IMR-90 (cell line): ENCODE measurements around the gene PFDN1. TPM values are rescaled to one million over a fixed set of nuclear protein-coding genes. Genes with fewer than 3 reads are reported as not detected.

Experiments
- ATAC-seq: fragments of 200-7000 bp; cut with Tn5 transposase; 2 replicates; pipeline ENCODE4 v1.9.1; 2020; ENCODE audit warnings: low read depth, mild to moderate bottlenecking, moderate library complexity
- BruUV-seq: library from RNA; stranded (reverse); fragments of 400-500 nt; replicated peaks from 2 replicates; lab custom pipeline; 2021; lab: Mats Ljungman, UMichigan
- CTCF ChIA-PET: fragments of 300-600 bp; formaldehyde crosslinking; extraction: SDS; loops from one replicate; lab custom pipeline; 2021; ENCODE audit warnings: antibody characterized with exemption; lab: Yijun Ruan, JAX
- POLR2A ChIA-PET: fragments of 300-600 bp; sonication (Branson Sonifier 250); formaldehyde crosslinking; loops from one replicate; lab custom pipeline; 2022; ENCODE audit warnings: antibody characterized with exemption; ENCODE audit not compliant: unreplicated experiment; lab: Charles Lee
- DNase-seq: peaks from one replicate; pipeline ENCODE4 v3.0.0; 2013
- H2AFZ ChIP-seq: replicated peaks from 2 replicates; pipeline ENCODE3; 2013; ENCODE audit warnings: low read length, mild to moderate bottlenecking; ENCODE audit not compliant: poor library complexity
- H2AK5ac ChIP-seq: 2 replicates; pipeline ENCODE4 v1.6.1; 2013; ENCODE audit warnings: low read depth, low read length, inconsistent platforms
- H2AK9ac ChIP-seq: replicated peaks from 2 replicates; pipeline ENCODE3; 2013; ENCODE audit warnings: mild to moderate bottlenecking, low read depth, low read length, moderate library complexity; ENCODE audit not compliant: poor library complexity
- H2BK120ac ChIP-seq: 2 replicates; pipeline ENCODE4 v1.6.1; 2013; ENCODE audit warnings: low read depth, low read length, inconsistent platforms
- H2BK15ac ChIP-seq: 3 replicates; pipeline ENCODE4 v1.6.1; 2013; ENCODE audit warnings: low read depth, low read length, inconsistent platforms
- H2BK20ac ChIP-seq: 2 replicates; pipeline ENCODE4 v1.6.1; 2013; ENCODE audit warnings: low read depth, mild to moderate bottlenecking, inconsistent platforms, low read length, moderate library complexity
- H2BK5ac ChIP-seq: 2 replicates; pipeline ENCODE4 v1.6.1; 2013; ENCODE audit warnings: mild to moderate bottlenecking, low read depth, low read length, inconsistent platforms; ENCODE audit not compliant: poor library complexity, severe bottlenecking
- H3K14ac ChIP-seq: replicated peaks from 2 replicates; pipeline ENCODE4 v1.6.1; 2013; ENCODE audit warnings: low read depth, low read length, inconsistent platforms
- H3K18ac ChIP-seq: 2 replicates; pipeline ENCODE4 v1.6.1; 2013; ENCODE audit warnings: low read depth, low read length, control low read depth
- H3K23ac ChIP-seq: 2 replicates; pipeline ENCODE4 v1.6.1; 2013; ENCODE audit warnings: low read depth, low read length, inconsistent platforms
- H3K27ac ChIP-seq: 2 replicates; pipeline ENCODE4 v1.5.1; 2013; ENCODE audit warnings: mild to moderate bottlenecking, control low read depth, low read length; ENCODE audit not compliant: insufficient read depth
- H3K27me3 ChIP-seq: 2 replicates; pipeline ENCODE4 v1.6.1; 2013; ENCODE audit warnings: low read length; ENCODE audit not compliant: control insufficient read depth, insufficient read depth
- H3K36me3 ChIP-seq: 2 replicates; pipeline ENCODE4 v1.6.1; 2013; ENCODE audit warnings: low read length, mixed read lengths; ENCODE audit not compliant: control insufficient read depth, insufficient read depth
- H3K4ac ChIP-seq: 2 replicates; pipeline ENCODE4 v1.6.1; 2013; ENCODE audit warnings: low read depth, low read length, inconsistent platforms
- H3K4me1 ChIP-seq: 2 replicates; pipeline ENCODE4 v1.6.1; 2013; ENCODE audit warnings: low read length, mixed read lengths; ENCODE audit not compliant: control insufficient read depth, insufficient read depth
- H3K4me2 ChIP-seq: 2 replicates; pipeline ENCODE4 v1.6.1; 2013; ENCODE audit warnings: low read depth, mild to moderate bottlenecking, control low read depth, low read length, moderate library complexity
- H3K4me3 ChIP-seq: 2 replicates; pipeline ENCODE4 v1.5.1; 2013; ENCODE audit warnings: low read depth, mild to moderate bottlenecking, control low read depth, low read length, moderate library complexity; ENCODE audit not compliant: insufficient read depth
- H3K56ac ChIP-seq: 2 replicates; pipeline ENCODE4 v1.6.1; 2013; ENCODE audit warnings: low read length, inconsistent platforms; ENCODE audit not compliant: insufficient read depth; ENCODE audit errors: extremely low read depth
- H3K79me1 ChIP-seq, 2 experiments: 2 replicates each; pipeline ENCODE4 v1.6.1; 2013; ENCODE audit warnings: low read length in 2 of 2, inconsistent platforms in 1 of 2, low read depth in 1 of 2
- H3K9ac ChIP-seq: 2 replicates; pipeline ENCODE4 v1.6.1; 2013; ENCODE audit warnings: low read depth, low read length, control low read depth
- H3K9me1 ChIP-seq: 2 replicates; pipeline ENCODE4 v1.6.1; 2013; ENCODE audit warnings: low read length, inconsistent platforms; ENCODE audit not compliant: insufficient read depth
- H3K9me3 ChIP-seq: 2 replicates; pipeline ENCODE4 v1.6.1; 2013; ENCODE audit warnings: low read length; ENCODE audit not compliant: control insufficient read depth, insufficient read depth
- H4K20me1 ChIP-seq: 2 replicates; pipeline ENCODE4 v1.6.1; 2013; ENCODE audit warnings: low read length, inconsistent platforms; ENCODE audit not compliant: insufficient read depth
- H4K5ac ChIP-seq: 2 replicates; pipeline ENCODE4 v1.6.1; 2013; ENCODE audit warnings: mild to moderate bottlenecking, low read depth, low read length, control low read depth
- H4K8ac ChIP-seq, 2 experiments: 2 replicates each; pipeline ENCODE4 v1.6.1; 2013; ENCODE audit warnings: low read depth in 2 of 2, low read length in 2 of 2, control low read depth in 1 of 2, inconsistent platforms in 1 of 2
- H4K91ac ChIP-seq: 2 replicates; pipeline ENCODE4 v1.6.1; 2013; ENCODE audit warnings: low read depth, low read length, inconsistent platforms; ENCODE audit not compliant: insufficient read depth
- CEBPB ChIP-seq: IDR thresholded peaks from 2 replicates; pipeline ENCODE4 v1.6.1; 2012; ENCODE audit warnings: low read depth, low read length, improper control_type of control experiment
- CHD1 ChIP-seq: IDR thresholded peaks from 2 replicates; pipeline ENCODE4 v1.6.1; 2012; ENCODE audit warnings: low read depth, low read length, improper control_type of control experiment
- FOS ChIP-seq: fragments of 150-350 bp; IDR thresholded peaks from 2 replicates; pipeline ENCODE4 v1.6.1; 2016; ENCODE audit warnings: low read depth, low read length
- MAFK ChIP-seq: IDR thresholded peaks from 2 replicates; pipeline ENCODE4 v1.6.1; 2012; ENCODE audit warnings: low read depth, low read length, improper control_type of control experiment
- MAZ ChIP-seq: IDR thresholded peaks from 2 replicates; pipeline ENCODE4 v1.6.1; 2012; ENCODE audit warnings: low read depth, mild to moderate bottlenecking, low read length, improper control_type of control experiment, moderate library complexity, borderline replicate concordance
- MXI1 ChIP-seq: IDR thresholded peaks from 2 replicates; pipeline ENCODE4 v1.6.1; 2012; ENCODE audit warnings: low read depth, mild to moderate bottlenecking, low read length, moderate library complexity, borderline replicate concordance
- NFE2L2 ChIP-seq: fragments of 150-350 bp; IDR thresholded peaks from 2 replicates; pipeline ENCODE4 v1.6.1; 2016; ENCODE audit warnings: low read depth, mild to moderate bottlenecking, low read length
- POLR2A ChIP-seq: IDR thresholded peaks from 2 replicates; pipeline ENCODE4 v1.6.1; 2012; ENCODE audit warnings: mild to moderate bottlenecking, low read depth, low read length
- RAD21 ChIP-seq: IDR thresholded peaks from 2 replicates; pipeline ENCODE4 v1.6.1; 2012; ENCODE audit warnings: low read length, improper control_type of control experiment
- RCOR1 ChIP-seq: IDR thresholded peaks from 2 replicates; pipeline ENCODE4 v1.6.1; 2012; ENCODE audit warnings: mild to moderate bottlenecking, low read length, improper control_type of control experiment; ENCODE audit not compliant: insufficient replicate concordance
- RFX5 ChIP-seq: IDR thresholded peaks from 2 replicates; pipeline ENCODE4 v1.8.0; 2012; ENCODE audit warnings: low read depth, mild to moderate bottlenecking, low read length, moderate library complexity
- WGBS, 2 experiments: methylation state at CpG; one replicate each; pipeline versions ENCODE4 v1.1.5 to v1.1.7; 2013; ENCODE audit warnings: missing lambda C conversion rate in 2 of 2; ENCODE audit not compliant: insufficient read length in 1 of 2; ENCODE audit errors: extremely low coverage in 2 of 2; 5-methylcytosine and 5-hydroxymethylcytosine counted together
- dilution Hi-C: fragments of 300-500 bp; cut with HindIII; formaldehyde crosslinking; loops from one replicate; pipeline ENCODE4 v1.14.3; 2018; ENCODE audit warnings: low sequenced_read_pairs; ENCODE audit not compliant: unreplicated experiment
- in situ Hi-C: fragments of 300-500 bp; cut with MboI; formaldehyde crosslinking; loops from 3 replicates; pipeline ENCODE4 v1.14.3; 2019; ENCODE audit warnings: low sequenced_read_pairs, inconsistent platforms, mixed read lengths
- intact Hi-C: fragments of 100-400 bp; cut with micrococcal nuclease; formaldehyde crosslinking; loops from 2 replicates; pipeline ENCODE4 v1.10.0; 2022
- polyA plus RNA-seq, 3 experiments: library from polyadenylated mRNA; depleted of rRNA; stranded (reverse); fragments of >200 nt; gene quantifications; 2 replicates each; pipeline ENCODE4 v1.2.3, GENCODE V29; 2012; ENCODE audit warnings: low replicate concordance in 1 of 3
- total RNA-seq: library from RNA; depleted of rRNA; stranded (reverse); fragments of >200 nt; gene quantifications from 2 replicates; pipeline ENCODE4 v1.2.3, GENCODE V29; 2012
- TF ChIP-seq, protein P1 (sequence below): fragments of 150-350 bp; IDR thresholded peaks from 2 replicates; pipeline ENCODE4 v1.6.1; 2016; ENCODE audit warnings: low read depth, mild to moderate bottlenecking, low read length, moderate library complexity, borderline replicate concordance
- TF ChIP-seq, protein P2 (sequence below): fragments of 150-350 bp; IDR thresholded peaks from 2 replicates; pipeline ENCODE4 v1.6.1; 2017; ENCODE audit warnings: mild to moderate bottlenecking, antibody characterized with exemption, low read length, low read depth
- TF ChIP-seq, protein P3 (sequence below): conservative IDR thresholded peaks from 2 replicates; pipeline ENCODE4 v1.5.1; 2012; ENCODE audit warnings: mild to moderate bottlenecking, low read depth, low read length, improper control_type of control experiment

Gene PFDN1
- total and polyA plus RNA-seq, 2 of the 4 experiments (the other 2 are of a cell fraction): 98.8 to 134 TPM

DNA sequence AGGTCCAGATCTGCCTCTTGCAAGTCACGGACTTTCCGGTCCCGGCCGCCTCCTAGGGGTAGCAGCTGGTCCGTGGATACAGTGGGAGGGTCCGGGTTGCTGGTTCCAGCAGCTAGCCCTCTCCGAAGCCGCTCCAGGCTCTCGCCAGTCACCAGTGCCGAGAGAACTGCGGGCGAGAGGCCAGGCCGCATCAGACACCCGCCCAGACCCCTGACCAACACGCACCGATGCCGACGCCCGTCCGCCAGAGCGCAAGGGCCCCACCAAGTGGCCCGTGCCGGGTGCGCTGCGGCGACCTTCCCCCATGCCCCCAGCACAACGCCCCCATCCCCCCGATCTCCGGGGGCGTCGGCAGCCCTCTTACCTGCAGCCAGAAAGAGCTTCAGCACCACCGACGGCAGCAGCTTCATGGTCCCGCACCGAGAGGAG is 43.0 kb upstream of the PFDN1 start:
- Histone ChIP-seq H2AK9ac (peak overlapping the region; percentile 92), H3K56ac (peak overlapping the region; percentile 19; the same call in 1 of the 2 replicates), H3K4ac (peak overlapping the region; percentile 64), H4K20me1 (0 out of 2 replicates have a peak, but pooled peaks cover 9% of the 10 kb centered on the region), H2BK120ac (peak overlapping the region; percentile 52; the same call in 1 of the 2 replicates), H2BK20ac (peak overlapping the region; percentile 57; the same call in 1 of the 2 replicates), H4K8ac (peak overlapping the region; percentile 46 to 52; a peak in 2 of 4 replicates), H3K4me2 (peak overlapping the region; percentile 66), H3K9me1 (peaks cover 4% of the 10 kb centered on the region; the same call in 1 of the 2 replicates), H2AK5ac (no peak overlapping the region), H3K9me3 (no peaks in the 10 kb centered on the region), H4K91ac (no peak overlapping the region), H3K14ac (peak overlapping the region; percentile 77), H2AFZ (peak overlapping the region; percentile 90), H2BK15ac (no peak overlapping the region; the same call in 2 of the 3 replicates), H4K5ac (no peak overlapping the region), H3K36me3 (peaks cover 6% of the 10 kb centered on the region; the same call in 1 of the 2 replicates), H3K27ac (peak overlapping the region; percentile 22; the same call in 1 of the 2 replicates), H3K4me1 (peaks cover 11% of the 10 kb centered on the region), H3K18ac (no peak overlapping the region), H3K23ac (peak overlapping the region; percentile 79), H3K9ac (peak overlapping the region; percentile 41), H3K27me3 (no peaks in the 10 kb centered on the region), H2BK5ac (peak overlapping the region; percentile 25), H3K79me1 (peaks cover 24 to 47% of the 10 kb centered on the region in 2 experiments), H3K4me3 (peak overlapping the region; percentile 74)
- in situ Hi-C loops: no loop called here
- 0% methylated on average over 26 of the region's 35 CpGs; no CpG with 5 or more reads in 1 of the 2 experiments for WGBS, 2 experiments
- DNase-seq: peak; percentile 66
- peak; percentile 72 for ATAC-seq
- dilution Hi-C loops: no loop called here
- intact Hi-C loops: loop anchor here (1.0 to 5.0 kb wide), 2 partner anchors 49 to 102 kb away; no protein-coding TSS in a partner anchor
- no TSS peak for BruUV-seq
- ChIA-PET CTCF (interaction anchor here (0.6 to 11.0 kb wide), 24 partner anchors 9 to 1218 kb away, joined by 3 to 233 read pairs (median 4); partner anchors contain the start of gene PFDN1), POLR2A (interaction anchor here (1.0 to 1.5 kb wide), 3 partner anchors 10 to 101 kb away, joined by 3 to 8 read pairs (median 4); no protein-coding TSS in a partner anchor)
- TF ChIP-seq CEBPB (no peak), NFE2L2 (no peak), FOS (no peak), RCOR1 (no peak), MAZ (peak; percentile 27; the same call in 1 of the 2 replicates), CHD1 (0 out of 2 replicates have a peak, but pooled peaks have one; percentile 76), RAD21 (peak; percentile 52), MXI1 (no peak), MAFK (no peak), RFX5 (no peak), POLR2A (no peak)
- TF ChIP-seq, protein P1, sequence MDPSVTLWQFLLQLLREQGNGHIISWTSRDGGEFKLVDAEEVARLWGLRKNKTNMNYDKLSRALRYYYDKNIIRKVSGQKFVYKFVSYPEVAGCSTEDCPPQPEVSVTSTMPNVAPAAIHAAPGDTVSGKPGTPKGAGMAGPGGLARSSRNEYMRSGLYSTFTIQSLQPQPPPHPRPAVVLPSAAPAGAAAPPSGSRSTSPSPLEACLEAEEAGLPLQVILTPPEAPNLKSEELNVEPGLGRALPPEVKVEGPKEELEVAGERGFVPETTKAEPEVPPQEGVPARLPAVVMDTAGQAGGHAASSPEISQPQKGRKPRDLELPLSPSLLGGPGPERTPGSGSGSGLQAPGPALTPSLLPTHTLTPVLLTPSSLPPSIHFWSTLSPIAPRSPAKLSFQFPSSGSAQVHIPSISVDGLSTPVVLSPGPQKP: no peak
- TF ChIP-seq, protein P2, sequence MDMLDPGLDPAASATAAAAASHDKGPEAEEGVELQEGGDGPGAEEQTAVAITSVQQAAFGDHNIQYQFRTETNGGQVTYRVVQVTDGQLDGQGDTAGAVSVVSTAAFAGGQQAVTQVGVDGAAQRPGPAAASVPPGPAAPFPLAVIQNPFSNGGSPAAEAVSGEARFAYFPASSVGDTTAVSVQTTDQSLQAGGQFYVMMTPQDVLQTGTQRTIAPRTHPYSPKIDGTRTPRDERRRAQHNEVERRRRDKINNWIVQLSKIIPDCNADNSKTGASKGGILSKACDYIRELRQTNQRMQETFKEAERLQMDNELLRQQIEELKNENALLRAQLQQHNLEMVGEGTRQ: no peak
- TF ChIP-seq, protein P3, sequence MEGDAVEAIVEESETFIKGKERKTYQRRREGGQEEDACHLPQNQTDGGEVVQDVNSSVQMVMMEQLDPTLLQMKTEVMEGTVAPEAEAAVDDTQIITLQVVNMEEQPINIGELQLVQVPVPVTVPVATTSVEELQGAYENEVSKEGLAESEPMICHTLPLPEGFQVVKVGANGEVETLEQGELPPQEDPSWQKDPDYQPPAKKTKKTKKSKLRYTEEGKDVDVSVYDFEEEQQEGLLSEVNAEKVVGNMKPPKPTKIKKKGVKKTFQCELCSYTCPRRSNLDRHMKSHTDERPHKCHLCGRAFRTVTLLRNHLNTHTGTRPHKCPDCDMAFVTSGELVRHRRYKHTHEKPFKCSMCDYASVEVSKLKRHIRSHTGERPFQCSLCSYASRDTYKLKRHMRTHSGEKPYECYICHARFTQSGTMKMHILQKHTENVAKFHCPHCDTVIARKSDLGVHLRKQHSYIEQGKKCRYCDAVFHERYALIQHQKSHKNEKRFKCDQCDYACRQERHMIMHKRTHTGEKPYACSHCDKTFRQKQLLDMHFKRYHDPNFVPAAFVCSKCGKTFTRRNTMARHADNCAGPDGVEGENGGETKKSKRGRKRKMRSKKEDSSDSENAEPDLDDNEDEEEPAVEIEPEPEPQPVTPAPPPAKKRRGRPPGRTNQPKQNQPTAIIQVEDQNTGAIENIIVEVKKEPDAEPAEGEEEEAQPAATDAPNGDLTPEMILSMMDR: peak; percentile 41; the same call in 1 of the 2 replicates
